ENCODE data around the gene AMBP.

Gene AMBP

GRCh38 chr9:114112778-114113584 lies 34.9 kb upstream of the AMBP start:
- no peak for DNase-seq (ENCODE audit: extremely low read depth in 1 of 2, low read depth in 1 of 2)

- DNase-seq (ENCODE audit: extremely low read depth in 1 of 2, low read depth in 1 of 2): no peak
Observed at GRCh38 chr9:114112325-114112724, 34.2 kb upstream of the AMBP start.

DNA sequence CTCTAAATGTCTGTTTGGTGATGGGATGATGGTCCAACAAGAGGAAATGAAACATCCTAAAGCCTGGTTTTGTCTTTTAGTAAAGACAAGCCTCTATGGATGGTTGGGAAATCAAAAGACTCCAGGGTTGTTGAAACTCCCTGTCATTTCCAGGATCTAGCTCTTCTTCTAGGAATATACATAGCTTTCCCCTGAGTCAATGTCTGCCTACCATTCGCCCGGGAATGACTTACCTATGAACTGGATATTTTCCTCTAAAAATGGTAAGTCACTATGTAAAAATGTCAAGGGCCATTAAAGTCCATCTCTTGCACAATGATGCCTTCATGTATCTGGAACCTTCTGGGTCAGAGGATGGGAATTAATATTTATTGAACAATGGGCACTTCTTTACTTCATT lies 32.1 kb upstream of the AMBP start:
- no peak for DNase-seq (ENCODE audit: extremely low read depth in 1 of 2, low read depth in 1 of 2)

DNA sequence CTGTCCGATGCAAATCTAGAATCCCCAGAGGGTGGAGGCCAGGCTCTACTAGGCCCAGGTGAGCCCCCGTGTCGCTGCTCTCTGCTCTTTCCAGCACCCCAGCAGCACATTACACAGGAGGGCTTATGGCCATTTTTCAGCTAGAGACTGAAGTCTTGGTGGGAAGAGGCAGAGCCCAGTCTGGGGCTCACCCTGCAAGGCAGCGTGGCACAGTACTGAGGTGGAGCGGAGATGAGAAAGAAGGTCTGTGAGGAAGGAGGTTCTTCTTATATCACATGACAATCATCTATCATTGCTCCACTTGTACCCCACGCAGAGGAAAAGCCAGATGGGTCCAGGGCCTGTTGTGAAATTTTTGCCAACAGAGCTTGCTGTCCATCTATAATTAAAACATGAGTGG lies 31.0 kb upstream of the AMBP start:
- no peak for DNase-seq (ENCODE audit: extremely low read depth in 1 of 2, low read depth in 1 of 2)

DNA sequence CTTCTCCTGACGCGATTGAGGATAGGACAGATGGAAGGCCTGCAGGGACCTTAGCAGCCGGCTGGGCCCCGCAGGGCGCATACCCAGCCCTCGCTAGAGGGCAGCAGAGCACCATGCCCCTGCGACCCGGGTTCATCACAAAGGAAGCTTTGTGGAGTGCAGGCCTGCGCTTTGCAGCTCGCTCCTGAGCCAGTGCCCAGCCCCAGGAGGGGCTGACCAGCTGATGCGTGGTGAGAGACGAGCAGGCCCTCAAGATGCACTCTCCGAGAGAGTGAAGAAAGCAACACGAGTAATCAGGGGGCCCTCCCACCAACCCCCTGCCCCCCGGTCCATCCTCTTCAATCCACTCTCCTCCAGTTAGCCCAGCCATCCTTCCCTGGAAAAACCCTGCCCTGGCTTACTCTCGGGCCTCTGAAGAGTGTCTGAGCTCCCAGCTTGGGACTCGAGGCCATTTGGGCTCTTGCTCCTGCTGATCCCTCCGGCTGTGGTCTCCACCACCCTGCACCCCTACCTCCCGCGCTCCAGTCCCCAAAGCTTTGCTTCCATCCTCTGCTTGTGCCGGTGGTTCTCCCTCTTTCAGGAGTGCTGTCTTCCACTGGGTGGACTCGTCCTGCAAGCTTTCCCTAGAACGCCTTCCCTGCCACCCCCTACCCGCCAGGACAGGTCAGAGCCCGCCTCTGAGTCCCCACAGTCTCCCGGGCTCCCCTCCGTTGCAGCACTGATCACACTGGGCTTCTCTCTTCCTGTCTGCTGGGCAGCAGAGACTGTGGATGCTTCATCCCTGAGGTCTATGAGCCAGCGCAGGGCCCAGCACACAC lies 30.1 kb upstream of the AMBP start:
- DNase-seq (ENCODE audit: extremely low read depth in 1 of 2, low read depth in 1 of 2): peak in 1 of 2 donors; percentile 31

GRCh38 chr9:114107286-114108001 lies 29.3 kb upstream of the AMBP start:
- no peak for DNase-seq (ENCODE audit: extremely low read depth in 1 of 2, low read depth in 1 of 2)

- no peak for DNase-seq (ENCODE audit: extremely low read depth in 1 of 2, low read depth in 1 of 2)
Observed at GRCh38 chr9:114105236-114105635, 27.1 kb upstream of the AMBP start.

DNA sequence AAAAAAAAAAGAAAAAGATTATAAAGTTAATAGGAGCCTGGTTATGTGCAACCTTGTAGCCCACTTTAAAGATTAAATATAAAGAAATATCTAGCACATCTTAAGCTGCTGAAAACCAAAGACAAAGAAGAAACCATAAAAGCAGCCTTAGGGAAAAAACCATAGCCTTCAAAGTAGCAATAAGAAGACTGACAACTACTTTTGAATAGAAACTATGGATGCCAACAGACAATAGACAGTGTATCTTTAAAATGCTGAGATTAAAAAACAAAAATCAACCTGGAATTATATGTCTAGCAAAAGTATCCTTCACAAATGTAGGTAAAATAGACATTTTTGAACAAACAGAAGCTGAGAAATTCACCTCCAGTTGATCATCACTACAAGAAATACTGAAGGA lies 24.4 kb upstream of the AMBP start:
- no peak for DNase-seq (ENCODE audit: extremely low read depth in 1 of 2, low read depth in 1 of 2)

DNA sequence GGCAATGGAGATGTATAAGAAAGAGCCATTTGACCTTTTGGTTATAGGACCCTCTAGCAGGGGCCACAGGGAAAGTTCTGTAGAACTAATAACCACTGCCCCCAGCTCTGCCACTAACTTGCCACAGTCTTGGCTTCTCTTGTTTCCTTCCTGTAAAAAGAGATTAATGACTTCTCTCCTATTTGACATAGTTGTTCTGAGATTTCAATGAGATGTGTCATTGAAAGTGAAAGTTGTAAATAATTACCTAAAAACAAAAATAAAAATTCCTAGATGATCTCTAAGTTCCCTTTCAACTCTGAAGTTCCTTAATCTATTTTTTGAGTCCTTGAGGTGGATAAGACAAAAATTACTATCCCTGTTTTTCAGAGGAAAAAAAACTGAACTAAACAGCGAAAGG lies 22.4 kb upstream of the AMBP start:
- DNase-seq (ENCODE audit: extremely low read depth in 1 of 2, low read depth in 1 of 2): no peak

DNA sequence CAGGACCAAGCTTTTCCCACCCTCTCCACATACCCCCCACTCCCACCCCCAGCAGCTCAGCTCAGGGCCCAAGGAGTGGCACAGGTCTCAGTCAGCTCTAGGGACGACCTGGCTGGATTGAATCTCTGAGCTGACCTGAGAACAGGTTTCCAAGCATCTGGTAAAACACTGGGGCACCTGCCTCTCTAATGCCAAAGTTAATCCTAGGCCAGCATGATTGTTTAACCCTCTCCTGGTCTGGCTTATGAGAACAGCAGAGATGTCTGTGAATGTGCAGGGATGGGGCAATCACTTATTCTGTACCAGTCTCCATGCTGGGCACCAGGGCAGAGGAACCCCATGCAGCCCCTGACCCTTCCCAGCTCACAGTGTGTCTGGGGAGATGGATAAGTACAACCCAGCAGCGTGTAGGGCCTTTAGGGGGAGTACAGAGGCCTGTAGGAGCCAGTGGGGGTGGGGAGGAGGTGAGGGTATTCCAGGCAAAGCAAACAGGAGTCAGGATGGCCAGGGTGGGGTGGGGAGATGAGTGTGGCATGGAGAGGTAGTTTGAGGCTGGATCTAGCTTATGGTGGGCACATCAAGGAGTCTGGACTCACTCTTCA lies 21.7 kb upstream of the AMBP start:
- no peak for DNase-seq (ENCODE audit: extremely low read depth in 1 of 2, low read depth in 1 of 2)

- no peak for DNase-seq (ENCODE audit: extremely low read depth in 1 of 2, low read depth in 1 of 2)
Observed at GRCh38 chr9:114098936-114099668, 21.0 kb upstream of the AMBP start, which contains the start of gene KIF12. TSS of gene KIF12 (minus strand) at chr9:114099292. CDS start at chr9:114099276, 16 bp downstream.

DNA sequence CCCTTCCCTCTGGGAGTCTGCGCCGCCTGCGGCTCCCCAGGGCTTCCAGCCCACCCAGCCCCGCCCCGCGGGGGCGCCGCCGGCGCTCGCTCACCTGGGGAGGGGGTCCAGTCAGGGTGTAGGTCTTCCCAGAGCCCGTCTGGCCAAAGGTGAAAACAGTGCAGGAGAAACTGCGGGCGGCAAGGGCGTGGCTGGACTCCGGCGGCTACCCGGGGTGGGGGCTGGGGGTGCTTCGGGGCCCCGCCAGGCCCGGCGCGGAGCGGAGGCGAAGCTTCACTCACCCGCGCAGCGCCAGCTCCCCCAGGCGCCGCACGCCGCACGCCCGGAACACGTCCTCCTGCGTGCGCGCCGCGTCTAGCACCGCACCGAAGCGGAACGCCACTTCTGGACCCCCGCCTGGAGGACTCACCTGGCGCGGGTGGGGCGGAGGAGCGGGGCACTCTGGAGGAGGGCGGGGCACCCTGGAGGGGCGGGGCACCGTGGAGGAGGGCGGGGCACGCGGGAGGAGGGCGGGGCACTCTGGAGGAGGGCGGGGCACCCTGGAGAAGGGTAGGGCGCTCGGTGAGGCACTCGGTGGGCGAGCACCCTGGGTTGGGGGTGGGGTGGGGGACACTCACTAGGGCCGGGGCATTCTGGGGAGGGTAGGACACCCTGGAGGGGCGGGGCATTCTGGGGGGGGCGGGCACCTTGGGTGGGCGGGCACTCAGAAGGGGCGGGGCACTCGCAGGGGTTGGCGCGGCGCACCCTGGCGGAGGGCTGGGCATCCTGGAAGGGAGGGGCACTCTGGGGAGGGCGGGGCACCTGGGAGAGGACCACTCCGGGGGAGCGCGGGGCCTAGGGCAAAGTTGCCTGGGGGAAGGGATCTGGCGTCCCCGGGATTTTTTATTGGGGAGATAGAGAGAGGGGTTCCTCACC lies 20.2 kb upstream of the AMBP start:
- no peak for DNase-seq (ENCODE audit: extremely low read depth in 1 of 2, low read depth in 1 of 2)

DNA sequence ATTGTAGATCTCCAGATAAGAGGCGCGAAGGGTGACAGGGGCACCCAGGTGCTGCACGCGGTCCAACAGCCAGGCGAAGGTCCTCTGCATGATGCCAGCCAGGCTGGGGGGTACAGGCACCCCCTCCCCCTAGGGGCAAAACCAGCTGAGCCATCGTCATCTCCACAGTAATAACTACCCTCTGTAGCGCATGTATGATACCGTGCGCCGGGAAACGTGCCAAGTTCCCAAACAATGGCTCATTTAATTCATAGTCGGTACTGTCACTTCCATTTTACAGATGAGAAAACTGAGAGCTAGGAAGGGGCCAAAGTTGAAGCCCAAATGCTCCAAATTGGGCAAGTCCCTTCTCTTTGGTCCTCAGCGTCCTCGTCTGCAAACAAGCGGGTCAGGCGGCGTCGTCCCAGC lies 19.5 kb upstream of the AMBP start:
- no peak for DNase-seq (ENCODE audit: extremely low read depth in 1 of 2, low read depth in 1 of 2)

DNA sequence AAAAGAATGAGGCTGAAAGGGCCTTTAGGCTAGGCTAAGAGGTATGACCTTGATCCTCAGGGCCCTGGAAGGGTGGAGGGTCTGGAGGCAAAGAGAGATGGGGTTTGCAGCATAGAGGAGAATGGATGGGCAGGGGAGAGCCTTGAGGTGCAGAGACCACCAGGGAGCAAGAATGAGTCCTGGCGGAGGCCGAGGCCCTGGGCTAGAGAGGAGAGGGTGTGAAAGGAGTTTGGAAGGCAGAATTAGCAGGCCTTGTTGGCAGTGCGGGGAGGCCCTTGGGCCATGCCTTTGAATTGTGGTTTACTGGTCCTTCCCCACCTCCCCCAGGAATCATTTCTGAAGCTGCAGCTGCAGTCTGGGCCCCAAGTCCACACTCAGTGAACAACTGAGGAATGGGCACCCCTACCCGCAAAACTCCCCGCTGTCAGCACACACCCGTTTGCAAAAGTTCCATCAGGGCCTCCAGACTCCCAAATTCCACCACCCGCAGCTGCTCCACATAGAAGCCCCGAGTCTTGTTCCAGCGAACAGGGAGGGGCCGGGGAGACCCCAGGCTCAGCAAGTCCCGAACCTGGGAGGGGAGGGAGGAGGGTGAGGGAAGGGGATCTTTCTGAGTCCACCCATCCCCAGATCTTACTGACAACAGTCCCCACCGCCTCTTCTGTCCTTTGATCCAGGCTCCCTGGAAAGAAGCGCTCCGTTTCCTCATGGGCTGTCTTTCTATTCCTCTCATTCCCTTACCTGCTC lies 18.9 kb upstream of the AMBP start:
- no peak for DNase-seq (ENCODE audit: extremely low read depth in 1 of 2, low read depth in 1 of 2)

- no peak for DNase-seq (ENCODE audit: extremely low read depth in 1 of 2, low read depth in 1 of 2)
Observed at GRCh38 chr9:114096041-114096511, 18.0 kb upstream of the AMBP start.

GRCh38 chr9:114094971-114095370 lies 16.9 kb upstream of the AMBP start:
- no peak for DNase-seq (ENCODE audit: extremely low read depth in 1 of 2, low read depth in 1 of 2)

GRCh38 chr9:114093761-114094505 lies 15.8 kb upstream of the AMBP start:
- DNase-seq (ENCODE audit: extremely low read depth in 1 of 2, low read depth in 1 of 2): no peak

GRCh38 chr9:114093031-114093471 lies 15.0 kb upstream of the AMBP start:
- DNase-seq (ENCODE audit: extremely low read depth in 1 of 2, low read depth in 1 of 2): no peak
